HG03558 (cell line): ENCODE results near the gene DISP2.

Experiments
- ATAC-seq: cut with Tn5 transposase; IDR thresholded peaks from one replicate; pipeline ENCODE4 v1.9.1; 2021; ENCODE audit warnings: moderate number of reproducible peaks; ENCODE audit not compliant: unreplicated experiment; ENCODE audit errors: extremely low read depth

The DISP2 gene

DNA sequence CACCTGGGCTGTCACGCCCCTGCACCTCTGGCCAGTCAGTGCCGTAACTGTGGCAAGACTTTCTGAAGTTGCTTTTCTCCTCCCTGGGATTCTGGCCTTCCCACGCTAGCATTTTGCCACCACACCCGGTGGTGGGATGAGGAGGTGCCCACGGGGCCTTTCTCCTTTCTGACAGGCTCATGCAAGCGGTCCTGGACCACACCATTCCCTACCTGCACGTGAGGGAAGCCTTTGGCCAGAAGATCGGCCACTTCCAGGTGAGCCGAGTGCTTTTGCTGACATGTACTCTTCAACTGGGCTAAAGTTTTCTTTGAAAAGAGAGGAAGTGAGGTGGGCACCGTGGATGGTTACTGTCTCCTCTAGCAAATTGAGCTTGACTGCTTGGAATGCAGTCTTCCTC is 57.2 kb downstream of the DISP2 start:
- ATAC-seq, result no peak

DNA sequence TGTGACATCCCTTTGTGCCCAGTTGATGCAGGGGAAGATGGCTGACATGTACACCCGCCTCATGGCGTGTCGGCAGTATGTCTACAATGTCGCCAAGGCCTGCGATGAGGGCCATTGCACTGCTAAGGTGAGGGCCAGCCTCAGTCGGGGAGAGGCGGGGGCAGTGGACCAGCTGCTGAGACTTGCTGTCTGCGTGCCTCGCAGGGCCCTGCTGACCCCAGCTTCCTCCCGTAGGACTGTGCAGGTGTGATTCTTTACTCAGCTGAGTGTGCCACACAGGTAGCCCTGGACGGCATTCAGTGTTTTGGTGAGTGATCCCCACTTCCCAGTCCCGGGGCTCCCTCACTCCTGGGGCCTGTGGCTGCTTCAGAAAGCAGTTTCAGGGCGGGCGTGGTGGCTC is 58.0 kb downstream of the DISP2 start:
- no peak for ATAC-seq

DNA sequence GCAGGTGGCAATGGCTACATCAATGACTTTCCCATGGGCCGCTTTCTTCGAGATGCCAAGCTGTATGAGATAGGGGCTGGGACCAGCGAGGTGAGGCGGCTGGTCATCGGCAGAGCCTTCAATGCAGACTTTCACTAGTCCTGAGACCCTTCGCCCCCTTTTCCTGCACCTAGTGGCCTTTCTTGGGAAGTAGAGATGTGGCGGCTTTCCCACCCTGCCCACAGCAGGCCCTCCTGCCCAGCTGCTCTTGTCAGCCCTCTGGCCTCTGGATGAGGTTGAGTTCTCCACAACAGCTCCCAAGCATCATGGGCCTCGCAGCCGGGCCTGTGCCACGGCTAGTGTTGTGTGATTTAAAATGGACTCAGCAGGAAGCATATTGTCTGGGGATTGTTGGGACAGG is 60.1 kb downstream of the DISP2 start:
- no peak for ATAC-seq

DNA sequence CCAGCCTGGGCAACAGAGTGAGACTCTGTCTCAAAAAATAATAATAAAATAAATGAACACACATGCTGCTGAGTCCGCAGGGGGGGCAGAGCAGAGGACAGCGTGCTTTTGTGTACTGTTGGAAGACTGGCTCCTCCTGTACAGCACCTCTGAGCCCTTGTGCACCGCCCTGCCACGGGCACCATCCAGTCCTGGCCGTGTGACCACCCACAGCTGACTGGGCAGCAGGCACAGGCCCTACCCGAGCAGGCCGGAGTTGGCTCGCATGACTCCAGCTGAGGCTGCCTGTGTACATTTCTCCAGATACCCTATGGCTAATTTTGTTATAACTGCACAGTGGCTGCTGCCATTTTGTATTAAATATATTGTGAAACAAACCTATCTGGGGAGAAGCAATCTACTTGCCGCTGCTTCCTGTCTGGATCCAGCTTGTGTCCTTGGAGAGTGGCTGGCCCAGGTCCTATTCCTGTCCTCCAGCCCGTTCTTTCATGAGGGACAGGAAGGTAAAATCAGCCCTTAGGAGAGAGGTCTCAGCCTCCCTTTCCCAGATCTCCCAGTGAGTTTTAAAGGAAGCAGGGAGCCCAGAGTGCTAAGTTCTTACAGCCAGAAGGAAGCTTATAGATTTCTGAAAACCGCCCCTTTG is 62.2 kb downstream of the DISP2 start:
- no peak for ATAC-seq

DNA sequence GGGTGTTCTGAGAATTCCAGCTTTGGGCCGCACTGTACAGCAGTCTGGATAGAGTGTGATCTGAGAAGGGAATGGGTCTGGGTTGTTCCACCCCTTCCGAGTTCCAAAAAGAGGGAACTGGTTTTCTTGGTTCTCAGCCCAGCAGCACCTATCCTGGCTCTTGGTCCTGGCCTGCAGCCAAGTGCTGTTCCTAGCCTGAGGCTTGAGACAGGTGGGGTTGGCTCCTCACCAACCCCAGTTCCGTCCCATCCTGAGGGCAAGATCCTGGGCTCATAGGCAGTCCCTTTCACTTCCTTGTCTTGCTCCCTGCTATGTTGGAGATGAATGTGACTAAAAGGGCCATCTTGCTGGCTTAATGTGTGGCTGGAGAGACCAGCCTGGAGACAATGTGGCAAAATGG is 62.8 kb downstream of the DISP2 start:
- ATAC-seq, result no peak

DNA sequence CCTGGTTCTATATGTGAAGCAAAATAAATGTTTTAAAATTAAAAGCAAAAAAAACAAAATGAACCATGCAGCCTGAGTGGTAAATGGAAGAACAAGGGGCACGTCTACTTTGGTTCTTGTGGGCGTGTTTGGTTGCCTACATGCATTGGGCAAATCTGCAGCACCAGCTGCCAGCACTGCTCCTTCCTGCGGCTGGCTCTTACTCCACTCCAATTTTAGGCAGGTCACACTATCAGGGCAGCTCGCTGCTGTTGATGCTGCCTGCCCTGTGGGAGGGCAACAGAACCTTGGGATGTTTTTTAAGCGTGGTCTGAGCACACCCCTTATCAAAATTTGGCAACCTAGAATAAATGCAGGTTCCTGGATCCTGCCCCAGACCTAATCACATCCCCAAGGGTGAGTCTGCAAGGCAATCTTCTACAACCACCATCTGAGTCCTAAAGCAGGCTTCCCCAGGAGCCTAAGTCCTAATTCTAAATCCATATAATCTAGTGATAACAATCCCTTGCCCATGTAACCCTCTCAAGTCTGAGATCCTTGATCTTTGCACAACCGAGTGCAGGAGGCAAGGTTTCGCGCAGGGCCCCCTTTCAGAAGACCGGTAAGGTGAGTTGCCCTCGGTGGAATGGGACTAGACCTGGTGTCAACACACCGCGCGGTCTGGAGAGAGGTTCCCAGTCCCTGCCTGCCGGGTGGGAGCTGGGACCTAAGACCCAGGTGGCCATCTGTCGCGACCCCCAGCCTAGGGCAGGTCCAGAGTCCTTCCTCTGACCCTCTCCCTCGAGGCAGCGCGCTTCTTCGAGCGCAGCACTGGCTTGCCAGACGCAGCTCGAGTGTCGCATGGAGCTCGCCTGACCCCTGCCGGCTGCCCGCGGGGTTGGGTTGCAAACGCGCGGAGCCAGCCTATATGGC is 63.5 kb downstream of the DISP2 start:
- ATAC-seq, result no peak

DNA sequence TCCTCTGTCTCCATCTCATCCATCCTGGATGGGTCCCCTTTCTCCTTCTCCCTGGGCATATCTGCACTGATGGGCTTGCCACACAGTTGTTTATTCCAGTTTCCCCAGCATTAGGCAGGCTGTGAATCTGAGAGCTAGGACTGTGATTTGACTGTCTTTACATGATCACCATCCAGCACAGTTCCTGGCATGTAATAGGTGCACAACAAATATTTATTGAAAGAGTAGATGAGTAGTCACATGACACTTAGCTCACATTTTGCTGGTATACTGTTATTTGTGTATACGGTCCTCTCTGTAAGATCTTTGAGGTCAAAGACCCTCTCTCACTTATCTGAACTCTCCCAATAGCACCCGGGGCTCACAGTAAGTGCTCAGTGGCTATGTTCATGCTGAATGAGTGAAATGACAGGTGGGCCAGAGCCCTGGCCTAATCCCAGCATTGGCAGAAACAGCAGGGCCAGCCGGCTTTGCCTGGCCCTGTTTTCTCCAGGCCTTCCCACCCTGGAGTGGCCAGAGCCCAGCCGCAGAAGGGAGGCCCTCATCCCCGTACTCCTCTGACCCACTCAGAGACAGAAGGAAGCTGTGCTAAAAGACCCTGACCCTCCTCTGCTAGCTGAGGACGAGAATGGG is 66.6 kb downstream of the DISP2 start:
- ATAC-seq, result no peak

DNA sequence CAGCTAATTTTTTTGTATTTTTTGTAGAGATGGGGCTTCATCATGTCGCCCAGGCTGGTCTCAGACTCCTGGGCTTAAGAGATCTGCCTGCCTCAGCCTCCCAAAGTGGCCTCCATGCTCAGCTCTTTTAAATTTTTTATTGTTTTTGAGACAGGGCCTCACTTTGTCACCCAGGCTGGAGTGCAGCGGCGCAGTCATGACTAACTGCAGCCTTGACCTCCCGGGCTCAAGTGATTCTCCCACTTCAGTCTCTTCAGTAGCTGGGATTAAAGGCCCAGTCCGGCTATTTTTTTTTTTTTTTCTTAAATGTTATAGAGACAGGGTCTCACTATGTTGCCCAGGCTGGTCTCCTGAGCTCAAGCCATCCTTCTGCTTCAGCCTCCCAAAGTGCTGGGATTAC is 67.7 kb downstream of the DISP2 start:
- no peak for ATAC-seq

- no peak for ATAC-seq
Observed at GRCh38 chr15:40427188-40427587, 69.2 kb downstream of the DISP2 start.

GRCh38 chr15:40428185-40428584 is 70.2 kb downstream of the DISP2 start:
- no peak for ATAC-seq
